GM12872 (cell line): ENCODE measurements around the gene CPT1B.

ENCODE experiments used
- TF ChIP-seq, protein P1 (sequence below): IDR thresholded peaks from 3 replicates; pipeline ENCODE4 v1.5.1; 2011; ENCODE audit warnings: low read depth, mild to moderate bottlenecking, low read length, moderate library complexity; ENCODE audit not compliant: insufficient read depth

The CPT1B gene

DNA sequence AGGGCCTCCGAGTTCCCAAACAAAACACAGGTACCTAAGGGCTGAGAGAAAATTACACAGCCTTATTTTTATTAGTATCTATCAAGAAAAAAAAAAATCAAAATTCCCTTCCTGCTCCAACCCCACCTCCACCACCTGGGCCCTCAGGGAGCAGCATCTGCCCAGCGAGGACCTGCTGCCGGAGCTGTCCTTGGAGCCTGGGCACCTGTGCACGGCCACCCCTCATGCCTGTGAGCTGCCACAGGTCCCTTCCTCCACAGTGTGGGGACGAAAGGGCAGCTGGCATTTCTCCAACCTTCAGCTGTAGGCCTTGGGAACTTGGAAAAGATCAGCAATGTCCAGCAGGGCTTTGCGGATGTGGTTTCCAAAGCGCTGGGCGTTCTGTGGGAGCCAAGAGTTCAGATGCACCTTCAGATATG, 9.2 kb downstream of the CPT1B start:
- TF ChIP-seq, protein P1, sequence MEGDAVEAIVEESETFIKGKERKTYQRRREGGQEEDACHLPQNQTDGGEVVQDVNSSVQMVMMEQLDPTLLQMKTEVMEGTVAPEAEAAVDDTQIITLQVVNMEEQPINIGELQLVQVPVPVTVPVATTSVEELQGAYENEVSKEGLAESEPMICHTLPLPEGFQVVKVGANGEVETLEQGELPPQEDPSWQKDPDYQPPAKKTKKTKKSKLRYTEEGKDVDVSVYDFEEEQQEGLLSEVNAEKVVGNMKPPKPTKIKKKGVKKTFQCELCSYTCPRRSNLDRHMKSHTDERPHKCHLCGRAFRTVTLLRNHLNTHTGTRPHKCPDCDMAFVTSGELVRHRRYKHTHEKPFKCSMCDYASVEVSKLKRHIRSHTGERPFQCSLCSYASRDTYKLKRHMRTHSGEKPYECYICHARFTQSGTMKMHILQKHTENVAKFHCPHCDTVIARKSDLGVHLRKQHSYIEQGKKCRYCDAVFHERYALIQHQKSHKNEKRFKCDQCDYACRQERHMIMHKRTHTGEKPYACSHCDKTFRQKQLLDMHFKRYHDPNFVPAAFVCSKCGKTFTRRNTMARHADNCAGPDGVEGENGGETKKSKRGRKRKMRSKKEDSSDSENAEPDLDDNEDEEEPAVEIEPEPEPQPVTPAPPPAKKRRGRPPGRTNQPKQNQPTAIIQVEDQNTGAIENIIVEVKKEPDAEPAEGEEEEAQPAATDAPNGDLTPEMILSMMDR: no peak

DNA sequence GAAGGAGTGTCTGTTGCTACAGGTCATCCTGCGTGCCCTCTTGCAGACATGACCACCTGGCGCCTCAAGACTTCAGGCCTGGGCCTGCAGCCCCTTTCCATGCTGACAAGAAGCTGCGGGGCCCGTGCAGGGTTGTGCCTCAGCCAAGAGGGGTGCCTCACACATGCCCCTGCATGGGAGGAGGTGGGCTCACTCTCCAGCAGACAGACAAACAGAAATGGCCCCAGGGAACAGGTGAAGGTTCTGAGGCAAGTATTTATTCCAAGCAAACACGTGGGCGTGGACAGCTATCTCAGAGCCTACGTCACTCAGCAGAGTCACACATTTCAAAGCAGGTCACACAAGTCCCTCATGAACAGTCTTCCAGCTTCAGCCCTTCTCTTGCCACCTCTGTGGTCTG, 9.6 kb downstream of the CPT1B start:
- TF ChIP-seq, protein P1: no peak

DNA sequence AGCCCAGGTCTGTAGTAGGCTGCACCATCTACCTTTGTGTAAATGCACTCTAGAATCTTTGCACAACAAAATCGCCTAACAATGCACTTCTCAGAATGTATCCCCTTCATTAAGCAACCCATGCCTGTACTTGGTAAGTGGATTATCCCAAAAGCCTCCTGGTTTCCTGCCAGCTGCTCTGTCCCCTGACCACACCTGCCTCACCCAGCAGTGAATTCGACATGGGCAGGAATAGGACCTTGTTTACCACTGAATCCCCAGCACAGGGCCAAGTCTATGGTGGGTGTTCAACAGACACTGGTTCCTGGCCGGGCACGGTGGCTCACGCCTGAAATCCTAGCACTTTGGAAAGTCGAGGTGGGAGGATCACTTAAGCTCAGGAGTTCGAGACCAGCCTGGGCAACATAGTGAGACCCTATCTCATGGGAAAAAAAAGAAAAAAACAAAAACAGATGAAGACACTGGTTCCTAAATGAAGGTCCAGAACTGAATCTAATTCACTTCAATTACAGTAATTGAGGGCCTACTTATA, 10.4 kb downstream of the CPT1B start:
- TF ChIP-seq, protein P1: no peak

DNA sequence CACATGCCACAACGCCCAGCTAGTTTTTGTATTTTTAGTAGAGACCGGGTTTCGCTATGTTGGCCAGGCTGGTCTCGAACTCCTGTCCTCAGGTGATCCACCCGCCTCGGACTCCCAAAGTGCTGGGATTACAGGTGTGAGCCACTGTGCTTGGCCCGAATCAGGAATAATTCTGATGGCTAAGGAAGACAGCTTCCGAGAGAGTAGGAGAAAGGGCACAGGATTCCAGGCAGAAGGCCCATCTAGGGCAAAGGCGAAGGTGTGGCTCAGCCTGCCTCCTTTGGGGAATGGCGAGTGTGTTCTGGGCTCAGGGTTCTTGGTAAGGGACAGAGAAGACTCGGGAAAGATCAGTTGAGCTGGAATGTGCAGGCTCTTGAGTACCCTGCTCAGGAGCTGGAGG, 13.9 kb downstream of the CPT1B start:
- TF ChIP-seq, protein P1: no peak

DNA sequence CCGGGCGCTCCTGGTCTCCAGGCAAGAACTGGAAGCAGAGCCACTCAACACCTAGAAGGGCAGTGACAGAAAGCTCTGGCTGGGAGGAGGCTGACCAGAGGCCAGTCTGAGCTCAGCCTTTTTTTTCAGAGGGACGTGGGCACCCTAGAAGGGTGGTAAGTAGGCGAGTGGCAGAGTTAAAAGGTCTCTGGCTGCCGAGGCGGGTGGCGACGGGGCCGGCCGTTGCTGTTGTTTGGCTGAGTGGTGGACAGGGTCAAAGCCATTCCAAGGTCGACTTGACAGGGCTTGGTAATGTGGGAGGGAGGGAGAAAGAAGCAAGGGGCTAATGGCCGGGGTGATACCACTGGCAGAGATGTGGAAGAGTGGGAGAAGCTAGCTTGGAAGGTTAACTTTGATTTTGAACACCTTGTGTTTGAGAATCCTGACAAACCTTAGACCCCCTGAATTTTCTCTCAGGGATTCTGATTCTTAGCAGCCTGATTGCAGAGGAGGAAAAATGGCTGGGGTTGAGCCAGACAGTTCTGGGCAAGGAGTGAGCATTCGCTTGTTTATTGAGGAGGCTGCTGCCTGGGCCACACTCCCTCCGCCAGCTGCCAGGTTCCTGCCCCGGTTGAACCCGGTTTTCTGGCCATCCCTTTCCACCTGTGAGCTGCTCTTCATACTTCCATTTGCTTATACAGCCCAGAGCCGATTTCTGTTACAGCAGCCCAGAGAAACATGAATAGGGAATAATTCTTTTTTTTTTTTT, 14.6 kb downstream of the CPT1B start:
- TF ChIP-seq, protein P1: no peak

DNA sequence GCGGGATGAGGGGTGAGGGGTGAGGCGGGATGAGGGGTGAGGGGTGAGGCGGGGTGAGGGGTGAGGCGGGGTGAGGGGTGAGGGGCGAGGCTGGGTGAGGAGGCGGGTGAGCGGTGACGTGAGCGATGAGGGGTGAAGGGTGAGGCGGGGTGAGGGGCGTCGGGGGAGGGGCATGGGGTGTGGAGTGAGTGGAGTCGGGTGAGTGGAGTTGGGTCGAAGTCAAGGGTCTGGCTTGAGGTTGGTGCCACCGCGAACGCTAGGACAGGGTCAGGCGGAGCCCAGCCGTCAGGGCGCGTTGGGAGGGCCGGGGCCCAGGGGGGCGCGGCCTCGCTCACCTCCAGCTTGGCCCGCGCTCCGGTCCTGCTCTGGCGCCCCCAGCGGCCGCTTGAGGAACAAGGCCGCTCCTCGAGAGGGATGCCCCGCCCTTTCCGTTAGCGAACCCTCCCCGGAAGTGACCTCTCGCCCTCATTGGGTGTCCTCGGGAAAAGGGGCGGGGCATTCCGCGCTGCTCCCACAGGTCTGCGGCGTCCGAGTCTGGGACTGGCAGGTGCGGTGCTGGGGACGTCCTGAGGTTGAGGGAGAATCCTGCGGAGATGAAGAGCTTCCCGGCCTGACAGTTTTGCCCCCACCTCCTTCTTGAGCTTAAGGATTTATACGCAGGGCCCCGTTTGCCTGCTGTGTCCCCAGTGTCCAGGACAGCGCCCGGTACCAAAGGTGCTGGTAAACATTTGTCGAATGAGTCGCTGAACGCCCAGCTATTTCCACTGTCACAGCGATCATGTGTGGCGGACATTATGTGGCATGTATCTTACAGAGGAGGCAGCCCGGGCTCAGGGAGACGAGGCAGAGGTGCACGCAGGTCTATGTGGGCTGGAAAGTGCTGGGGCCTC, 15.5 kb downstream of the CPT1B start, which contains the start of gene SYCE3:
Gene SYCE3 (minus strand): TSS at position 397 of the 890 bp plus-strand sequence. CDS start 6,514 bp downstream, outside the sequence.
- TF ChIP-seq, protein P1: peak; percentile 89
